B cell (primary cell): ENCODE measurements around the gene ZFYVE21. TPM values are rescaled to one million over a fixed set of nuclear protein-coding genes. Genes with fewer than 3 reads are reported as not detected.

Source experiments
- ATAC-seq: fragments of 200-7000 bp; cut with Tn5 transposase; one replicate; pipeline ENCODE4 v1.10.0; 2021; ENCODE audit warnings: low read depth, mild to moderate bottlenecking, moderate number of reproducible peaks, moderate library complexity
- CTCF ChIA-PET: fragments of 350-600 bp; sonication (Branson Sonifier 250); formaldehyde crosslinking; loops from one replicate; lab custom pipeline; 2021; ENCODE audit warnings: antibody characterized with exemption, inconsistent platforms; lab: Charles Lee
- POLR2A ChIA-PET: fragments of 350-600 bp; sonication (Branson Sonifier 250); formaldehyde crosslinking; loops from one replicate; lab custom pipeline; 2021; ENCODE audit warnings: antibody characterized with exemption; lab: Charles Lee
- DNase-seq: peaks from one replicate; pipeline ENCODE4 v3.0.0; 2013
- H2AFZ ChIP-seq: 2 replicates; pipeline ENCODE4 v1.6.1; 2012; ENCODE audit warnings: mild to moderate bottlenecking, low read depth, low read length; ENCODE audit not compliant: insufficient read depth, poor library complexity, severe bottlenecking
- H3K27ac ChIP-seq, 2 donors: 1 replicate in 1 of 2; 2 replicates in 1 of 2; pipeline ENCODE4 v1.5.1; 2012 to 2013; ENCODE audit warnings: low read length in 2 of 2, mild to moderate bottlenecking in 2 of 2, moderate library complexity in 1 of 2
- H3K27me3 ChIP-seq, 4 experiments: fragments of 200-600 bp in 1 of 4; sonication (generic) in 1 of 4; replicated peaks in 1 of 4; 1 replicate in 2 of 4; 2 replicates in 2 of 4; pipeline versions ENCODE4 v1.6.1 to v1.7.0; 2013 to 2016; ENCODE audit warnings: low read length in 3 of 4, mild to moderate bottlenecking in 2 of 4, mixed read lengths in 1 of 4, moderate library complexity in 1 of 4; ENCODE audit not compliant: insufficient read depth in 4 of 4, control insufficient read depth in 3 of 4; ENCODE audit errors: control extremely low read depth in 1 of 4
- H3K36me3 ChIP-seq, 2 experiments: replicated peaks in 1 of 2; 1 replicate in 1 of 2; 2 replicates in 1 of 2; pipeline versions ENCODE4 v1.6.1 to v1.7.1; 2013; ENCODE audit warnings: low read length in 1 of 2; ENCODE audit not compliant: insufficient read depth in 2 of 2, control insufficient read depth in 1 of 2; ENCODE audit errors: control extremely low read depth in 1 of 2, extremely low read depth in 1 of 2
- H3K4me1 ChIP-seq, 2 donors: fragments of 200-600 bp in 1 of 2; sonication (generic) in 1 of 2; 1 replicate in 1 of 2; 2 replicates in 1 of 2; pipeline versions ENCODE4 v1.5.1 to v1.6.1; 2013 to 2017; ENCODE audit warnings: low read length in 2 of 2; ENCODE audit not compliant: control insufficient read depth in 2 of 2, insufficient read depth in 2 of 2
- H3K4me2 ChIP-seq: replicated peaks from 2 replicates; pipeline ENCODE3; 2012; ENCODE audit warnings: mild to moderate bottlenecking, low read depth, low read length; ENCODE audit not compliant: poor library complexity, severe bottlenecking
- H3K4me3 ChIP-seq, 5 experiments: fragments of 200-600 bp in 1 of 5; sonication (generic) in 1 of 5; 1 replicate in 3 of 5; 2 replicates in 2 of 5; pipeline versions ENCODE4 v1.5.1 to v1.7.0; 2011 to 2016; ENCODE audit warnings: low read length in 4 of 5, mild to moderate bottlenecking in 4 of 5, low read depth in 2 of 5, control low read depth in 1 of 5, moderate library complexity in 1 of 5; ENCODE audit not compliant: insufficient read depth in 1 of 5; ENCODE audit errors: control extremely low read depth in 1 of 5, extremely low read depth in 1 of 5
- H3K79me2 ChIP-seq: fragments of 200-600 bp; sonication (generic); one replicate; pipeline ENCODE4 v1.6.0; 2016; ENCODE audit warnings: low read length; ENCODE audit not compliant: control insufficient read depth, insufficient read depth
- H3K9ac ChIP-seq: fragments of 200-600 bp; sonication (generic); 2 replicates; pipeline ENCODE4 v1.6.1; 2017; ENCODE audit warnings: mild to moderate bottlenecking, low read length, moderate library complexity
- H3K9me3 ChIP-seq, 3 donors: one replicate each; pipeline versions ENCODE4 v1.6.1 to v1.7.1; 2013; ENCODE audit warnings: low read length in 2 of 3; ENCODE audit not compliant: control insufficient read depth in 2 of 3, insufficient read depth in 1 of 3; ENCODE audit errors: control extremely low read depth in 1 of 3
- H4K20me1 ChIP-seq: 2 replicates; pipeline ENCODE4 v1.6.0; 2012; ENCODE audit warnings: mild to moderate bottlenecking, low read length; ENCODE audit not compliant: insufficient read depth, control insufficient read depth, poor library complexity, severe bottlenecking
- H3K27ac Mint-ChIP-seq: one replicate; pipeline ENCODE4 v1.8.0; 2021; ENCODE audit warnings: mixed read lengths
- H3K27me3 Mint-ChIP-seq: one replicate; pipeline ENCODE4 v1.8.0; 2021; ENCODE audit warnings: mixed read lengths
- H3K4me1 Mint-ChIP-seq: one replicate; pipeline ENCODE4 v1.8.0; 2021; ENCODE audit warnings: mixed read lengths
- H3K4me3 Mint-ChIP-seq: one replicate; pipeline ENCODE4 v1.8.0; 2021; ENCODE audit warnings: mixed read lengths
- H3K9me3 Mint-ChIP-seq: one replicate; pipeline ENCODE4 v1.8.0; 2022; ENCODE audit warnings: mixed read lengths; ENCODE audit not compliant: insufficient read depth
- EZH2 ChIP-seq: IDR thresholded peaks from 2 replicates; pipeline ENCODE4 v1.6.1; 2012; ENCODE audit warnings: borderline replicate concordance, low read depth, mild to moderate bottlenecking, moderate library complexity, low read length; ENCODE audit not compliant: insufficient read depth, poor library complexity, severe bottlenecking
- WGBS: methylation state at CpG from one replicate; pipeline ENCODE4 v1.1.5; 2013; ENCODE audit warnings: missing lambda C conversion rate; ENCODE audit not compliant: insufficient coverage; 5-methylcytosine and 5-hydroxymethylcytosine counted together
- intact Hi-C: fragments of 100-400 bp; cut with micrococcal nuclease; formaldehyde crosslinking; loops from one replicate; pipeline ENCODE4 v1.10.0; 2022
- polyA plus RNA-seq: library from polyadenylated mRNA; depleted of rRNA; stranded (reverse); fragments of >200 nt; gene quantifications from 2 replicates; pipeline ENCODE4 v1.2.3, GENCODE V29; 2012
- total RNA-seq, 2 donors: library from RNA; stranded (reverse); fragments of 120-200 nt in 1 of 2; gene quantifications; 1 replicate in 1 of 2; 2 replicates in 1 of 2; pipeline versions ENCODE4 v1.2.3 to v1.2.4, GENCODE V29; 2013 to 2022
- TF ChIP-seq, protein P1 (sequence below): fragments of 200-600 bp; IDR thresholded peaks from one replicate; pipeline ENCODE4 v1.8.0; 2022; ENCODE audit warnings: antibody characterized with exemption, mild to moderate bottlenecking

ZFYVE21 gene
- total and polyA plus RNA-seq, 2 donors (not counting 1 experiment from before 2014, with no cell fraction given), result 17.0 to 18.6 TPM

DNA sequence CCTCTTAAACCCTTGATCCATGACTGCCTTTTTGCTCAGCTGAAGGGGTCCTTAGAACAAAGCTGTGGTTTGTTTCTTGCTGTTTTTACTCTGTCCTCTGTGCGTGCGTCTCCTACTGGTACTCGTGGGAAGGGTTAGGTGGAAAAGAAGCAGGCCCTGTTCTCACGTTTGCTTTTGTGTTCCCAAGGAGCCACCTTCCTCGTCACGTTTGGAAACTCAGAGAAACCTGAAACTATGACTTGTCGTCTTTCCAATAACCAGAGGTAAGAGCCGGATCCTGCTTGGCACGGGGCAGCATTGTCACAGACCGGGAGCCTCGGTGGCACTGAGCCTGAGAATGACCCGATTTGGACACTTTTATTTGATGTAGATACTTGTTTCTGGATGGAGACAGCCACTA lies 13.1 kb downstream of the ZFYVE21 start:
- H3K9ac ChIP-seq, result no peak overlapping the region
- no peaks in the 10 kb centered on the region for H4K20me1 ChIP-seq
- Mint-ChIP-seq H3K4me3 (no peak overlapping the region), H3K4me1 (no peaks in the 10 kb centered on the region), H3K27me3 (no peaks in the 10 kb centered on the region), H3K27ac (no peak overlapping the region), H3K9me3 (no peaks in the 10 kb centered on the region)
- TF ChIP-seq, protein P1, sequence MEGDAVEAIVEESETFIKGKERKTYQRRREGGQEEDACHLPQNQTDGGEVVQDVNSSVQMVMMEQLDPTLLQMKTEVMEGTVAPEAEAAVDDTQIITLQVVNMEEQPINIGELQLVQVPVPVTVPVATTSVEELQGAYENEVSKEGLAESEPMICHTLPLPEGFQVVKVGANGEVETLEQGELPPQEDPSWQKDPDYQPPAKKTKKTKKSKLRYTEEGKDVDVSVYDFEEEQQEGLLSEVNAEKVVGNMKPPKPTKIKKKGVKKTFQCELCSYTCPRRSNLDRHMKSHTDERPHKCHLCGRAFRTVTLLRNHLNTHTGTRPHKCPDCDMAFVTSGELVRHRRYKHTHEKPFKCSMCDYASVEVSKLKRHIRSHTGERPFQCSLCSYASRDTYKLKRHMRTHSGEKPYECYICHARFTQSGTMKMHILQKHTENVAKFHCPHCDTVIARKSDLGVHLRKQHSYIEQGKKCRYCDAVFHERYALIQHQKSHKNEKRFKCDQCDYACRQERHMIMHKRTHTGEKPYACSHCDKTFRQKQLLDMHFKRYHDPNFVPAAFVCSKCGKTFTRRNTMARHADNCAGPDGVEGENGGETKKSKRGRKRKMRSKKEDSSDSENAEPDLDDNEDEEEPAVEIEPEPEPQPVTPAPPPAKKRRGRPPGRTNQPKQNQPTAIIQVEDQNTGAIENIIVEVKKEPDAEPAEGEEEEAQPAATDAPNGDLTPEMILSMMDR, result no peak
- TF ChIP-seq EZH2, result no peak
- no peak overlapping the region for H2AFZ ChIP-seq
- ChIA-PET CTCF (no interaction called here), POLR2A (no interaction called here)
- H3K79me2 ChIP-seq, result peaks cover 2% of the 10 kb centered on the region
- H3K4me2 ChIP-seq, result no peak overlapping the region
- 98% methylated on average over 12 of the region's 12 CpGs for WGBS
- H3K36me3 ChIP-seq, result peaks cover 0 to 12% of the 10 kb centered on the region in 2 experiments
- no peak for ATAC-seq
- H3K4me1 ChIP-seq, result no peaks in the 10 kb centered on the region
- no peak for DNase-seq
- intact Hi-C loops, result no loop called here
- no peaks in the 10 kb centered on the region for H3K27me3 ChIP-seq
- H3K27ac ChIP-seq, result no peak overlapping the region
- H3K4me3 ChIP-seq, result no peak overlapping the region
- no peaks in the 10 kb centered on the region for H3K9me3 ChIP-seq

DNA sequence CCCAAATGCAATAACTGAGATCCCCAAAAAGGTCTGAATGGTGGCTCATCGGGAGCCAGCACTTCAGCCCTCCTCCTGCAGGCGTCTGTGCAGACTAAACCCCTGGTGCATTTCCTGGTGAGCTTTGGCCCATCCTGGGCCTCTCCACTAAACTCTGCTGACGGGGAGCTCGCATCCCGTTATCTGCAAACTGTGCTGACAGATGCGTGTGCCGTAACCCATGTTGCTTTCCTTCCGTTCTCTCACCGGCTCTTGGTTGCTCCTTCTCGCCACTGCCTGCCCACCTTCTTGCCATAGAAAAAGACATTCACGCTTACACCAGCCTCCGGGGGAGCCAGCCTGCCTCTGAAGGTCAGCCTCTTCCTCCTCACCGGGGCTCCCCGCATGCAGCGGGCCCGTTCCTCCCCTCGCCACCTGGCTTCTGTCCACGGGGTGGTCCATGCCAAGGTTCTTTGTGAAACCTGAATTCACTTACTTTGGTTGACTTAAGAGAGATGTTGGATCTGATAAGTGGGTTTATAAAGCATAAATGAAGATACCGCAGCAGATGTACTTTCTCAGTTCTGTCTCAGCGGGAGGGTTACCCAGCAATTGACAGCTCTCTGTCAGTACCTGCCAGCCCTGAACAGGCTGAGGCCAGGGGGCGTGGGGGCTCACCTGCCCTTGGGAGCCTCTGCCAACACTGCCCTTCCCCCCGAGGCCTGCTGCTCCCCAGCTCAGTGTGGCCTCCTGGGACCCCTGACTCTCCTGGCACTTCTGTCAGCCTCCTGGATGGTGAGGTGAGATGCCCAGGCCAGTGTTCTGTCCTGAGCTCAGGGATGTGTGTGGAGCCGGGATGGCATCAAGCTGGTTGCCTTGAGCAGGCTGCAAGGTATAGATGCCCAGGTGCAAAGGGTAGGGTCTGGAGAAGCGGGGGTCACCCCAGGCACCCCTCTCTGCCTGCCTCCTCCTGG lies 14.2 kb downstream of the ZFYVE21 start:
- POLR2A ChIA-PET, result no interaction called here
- Histone ChIP-seq H2AFZ (no peak overlapping the region), H3K27me3 (no peaks in the 10 kb centered on the region), H4K20me1 (no peaks in the 10 kb centered on the region), H3K36me3 (peaks cover 0 to 13% of the 10 kb centered on the region in 2 experiments), H3K4me2 (no peak overlapping the region), H3K4me1 (no peaks in the 10 kb centered on the region), H3K9ac (no peak overlapping the region), H3K79me2 (peaks cover 2% of the 10 kb centered on the region), H3K9me3 (no peaks in the 10 kb centered on the region), H3K4me3 (no peak overlapping the region), H3K27ac (no peak overlapping the region)
- ATAC-seq (no peak), DNase-seq (no peak)
- H3K4me1 Mint-ChIP-seq, result no peaks in the 10 kb centered on the region
- H3K27ac Mint-ChIP-seq, result no peak overlapping the region
- WGBS, result 94% methylated on average over 24 of the region's 24 CpGs
- CTCF ChIA-PET, result no interaction called here
- no peaks in the 10 kb centered on the region for H3K27me3 Mint-ChIP-seq
- intact Hi-C loops, result no loop called here
- no peak overlapping the region for H3K4me3 Mint-ChIP-seq
- H3K9me3 Mint-ChIP-seq, result no peaks in the 10 kb centered on the region
- TF ChIP-seq, protein P1, result no peak
- no peak for TF ChIP-seq EZH2
